Liver (tissue), 9 donors: ENCODE results near the gene PTPN14. TPM values are rescaled to one million over a fixed set of nuclear protein-coding genes. Genes with fewer than 3 reads are reported as not detected.

Source experiments
- DNase-seq: peaks from one replicate; pipeline ENCODE4 v3.0.0-alpha.2; 2017; ENCODE audit warnings: low spot score
- H3K27ac ChIP-seq, 2 donors: one replicate each; pipeline ENCODE4 v1.7.0; 2013; ENCODE audit warnings: inconsistent platforms in 2 of 2, low read length in 2 of 2, control low read depth in 1 of 2, low read depth in 1 of 2, mild to moderate bottlenecking in 1 of 2
- H3K27me3 ChIP-seq, 4 donors: one replicate each; pipeline versions ENCODE4 v1.6.1 to v1.7.0; 2013; ENCODE audit warnings: low read length in 3 of 4, inconsistent platforms in 1 of 4, mild to moderate bottlenecking in 1 of 4, moderate library complexity in 1 of 4; ENCODE audit not compliant: control insufficient read depth in 4 of 4, insufficient read depth in 4 of 4
- H3K36me3 ChIP-seq, 4 donors: one replicate each; pipeline versions ENCODE4 v1.6.1 to v1.7.0; 2013; ENCODE audit warnings: low read length in 3 of 4, mild to moderate bottlenecking in 3 of 4, low read depth in 1 of 4, moderate library complexity in 1 of 4; ENCODE audit not compliant: control insufficient read depth in 4 of 4, insufficient read depth in 3 of 4
- H3K4me1 ChIP-seq, 4 donors: one replicate each; pipeline versions ENCODE4 v1.6.1 to v1.7.0; 2013; ENCODE audit warnings: low read length in 3 of 4, mild to moderate bottlenecking in 3 of 4, moderate library complexity in 1 of 4; ENCODE audit not compliant: control insufficient read depth in 4 of 4, insufficient read depth in 4 of 4
- H3K4me3 ChIP-seq, 3 donors: one replicate each; pipeline versions ENCODE4 v1.6.1 to v1.7.0; 2013; ENCODE audit warnings: low read length in 3 of 3, control low read depth in 1 of 3, low read depth in 1 of 3, mild to moderate bottlenecking in 1 of 3
- H3K9ac ChIP-seq, 2 donors: one replicate each; pipeline ENCODE4 v1.7.0; 2013; ENCODE audit warnings: low read length in 2 of 2, mild to moderate bottlenecking in 2 of 2, moderate library complexity in 2 of 2, control low read depth in 1 of 2, low read depth in 1 of 2
- H3K9me3 ChIP-seq, 4 donors: one replicate each; pipeline versions ENCODE4 v1.6.1 to v1.7.0; 2013; ENCODE audit warnings: low read length in 3 of 4; ENCODE audit not compliant: control insufficient read depth in 4 of 4
- EGR1 ChIP-seq, 2 donors: IDR thresholded peaks; 2 replicates each; pipeline ENCODE4 v1.6.1; 2016 to 2018; ENCODE audit warnings: antibody characterized with exemption in 2 of 2, low read depth in 2 of 2
- FOXA1 ChIP-seq: IDR thresholded peaks from 2 replicates; pipeline ENCODE4 v1.6.1; 2016; ENCODE audit warnings: antibody characterized with exemption
- FOXA2 ChIP-seq: IDR thresholded peaks from 2 replicates; pipeline ENCODE4 v1.6.1; 2016; ENCODE audit warnings: antibody characterized with exemption
- GABPA ChIP-seq, 2 donors: IDR thresholded peaks in 1 of 2; conservative IDR thresholded peaks in 1 of 2; 2 replicates each; pipeline ENCODE4 v1.6.1; 2016; ENCODE audit warnings: antibody characterized with exemption in 2 of 2, mild to moderate bottlenecking in 1 of 2, moderate library complexity in 1 of 2
- HNF4A ChIP-seq, 2 donors: conservative IDR thresholded peaks; 2 replicates each; pipeline ENCODE4 v1.6.1; 2016; ENCODE audit warnings: antibody characterized with exemption in 2 of 2, mild to moderate bottlenecking in 2 of 2
- HNF4G ChIP-seq: IDR thresholded peaks from 2 replicates; pipeline ENCODE4 v1.6.1; 2016; ENCODE audit warnings: antibody characterized with exemption
- JUND ChIP-seq, 2 donors: IDR thresholded peaks; 2 replicates each; pipeline ENCODE4 v1.6.1; 2016; ENCODE audit warnings: antibody characterized with exemption in 2 of 2
- MAX ChIP-seq: IDR thresholded peaks from 2 replicates; pipeline ENCODE4 v1.6.1; 2016; ENCODE audit warnings: antibody characterized with exemption
- NR2F2 ChIP-seq: IDR thresholded peaks from 2 replicates; pipeline ENCODE4 v1.6.1; 2016; ENCODE audit warnings: antibody characterized with exemption
- RAD21 ChIP-seq, 2 donors: IDR thresholded peaks; 2 replicates each; pipeline ENCODE4 v1.6.1; 2016; ENCODE audit warnings: antibody characterized with exemption in 2 of 2, mild to moderate bottlenecking in 2 of 2
- RXRA ChIP-seq, 2 donors: IDR thresholded peaks; 2 replicates each; pipeline ENCODE4 v1.6.1; 2017 to 2018; ENCODE audit warnings: antibody characterized with exemption in 2 of 2, mild to moderate bottlenecking in 1 of 2
- SP1 ChIP-seq: IDR thresholded peaks from 2 replicates; pipeline ENCODE4 v1.6.1; 2018; ENCODE audit warnings: antibody characterized with exemption, mild to moderate bottlenecking
- TAF1 ChIP-seq: conservative IDR thresholded peaks from 2 replicates; pipeline ENCODE4 v1.6.1; 2016; ENCODE audit warnings: antibody characterized with exemption, mild to moderate bottlenecking
- YY1 ChIP-seq: IDR thresholded peaks from 2 replicates; pipeline ENCODE4 v1.6.1; 2016; ENCODE audit warnings: antibody characterized with exemption, mild to moderate bottlenecking
- ZBTB33 ChIP-seq: IDR thresholded peaks from 2 replicates; pipeline ENCODE4 v1.6.1; 2016; ENCODE audit warnings: antibody characterized with exemption
- WGBS: extraction: QIAGEN DNeasy Blood & Tissue Kit; methylation state at CpG from one replicate; pipeline ENCODE4 v1.1.7; 2013; 5-methylcytosine and 5-hydroxymethylcytosine counted together
- polyA plus RNA-seq, 2 donors: library from polyadenylated mRNA; stranded (reverse) in 1 of 2; unstranded in 1 of 2; fragments of 200-250 nt in 1 of 2; fragments of >200 nt in 1 of 2; fragmentation: Nextera tagmentation in 1 of 2; extraction: Ambion mirVana in 1 of 2; gene quantifications; one replicate each; pipeline versions ENCODE4 v1.2.1 to v1.2.3, GENCODE V29; 2013 to 2015
- total RNA-seq, 2 donors: library from RNA; depleted of rRNA; stranded (reverse); fragments of >200 nt; gene quantifications; one replicate each; pipeline ENCODE4 v1.2.3, GENCODE V29; 2014
- TF ChIP-seq, protein P1 (sequence below): IDR thresholded peaks from 2 replicates; pipeline ENCODE4 v1.6.1; 2016; ENCODE audit warnings: antibody characterized with exemption
- TF ChIP-seq, protein P2 (sequence below): fragments of 150-350 bp; IDR thresholded peaks from 2 replicates; pipeline ENCODE4 v1.5.1; 2017; ENCODE audit warnings: improper control_type of control experiment, low read depth, low read length; ENCODE audit not compliant: missing input control
- TF ChIP-seq, protein P3 (sequence below): IDR thresholded peaks from 2 replicates; pipeline ENCODE4 v1.6.1; 2016; ENCODE audit warnings: antibody characterized with exemption, mild to moderate bottlenecking
- donor health status: healthy.
- donor health status: healthy.
- donor health status: healthy.
- donor health status: healthy.
- donor health status: healthy.

PTPN14 gene
- total and polyA plus RNA-seq, 4 donors: 0.54 to 3.2 (median 1.5) TPM

- no peak for DNase-seq
- Histone ChIP-seq H3K27ac (no peak overlapping the region), H3K4me1 (no peaks in the 10 kb centered on the region), H3K9ac (no peak overlapping the region), H3K9me3 (no peaks in the 10 kb centered on the region), H3K27me3 (peaks cover 0 to 5% (median 0%) of the 10 kb centered on the region in 4 donors), H3K4me3 (no peak overlapping the region), H3K36me3 (no peaks in the 10 kb centered on the region)
- no peak for TF ChIP-seq MAX
- TF ChIP-seq HNF4G: no peak
- TF ChIP-seq, protein P1, sequence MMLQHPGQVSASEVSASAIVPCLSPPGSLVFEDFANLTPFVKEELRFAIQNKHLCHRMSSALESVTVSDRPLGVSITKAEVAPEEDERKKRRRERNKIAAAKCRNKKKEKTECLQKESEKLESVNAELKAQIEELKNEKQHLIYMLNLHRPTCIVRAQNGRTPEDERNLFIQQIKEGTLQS: no peak
- TF ChIP-seq HNF4A (conservative IDR thresholded peaks at IDR 0.05): no peak
- no peak for TF ChIP-seq TAF1
- WGBS: 89% methylated on average over 11 of the region's 11 CpGs
Measured at GRCh38 chr1:214542275-214543199, 8.9 kb downstream of the PTPN14 start.

- Histone ChIP-seq H3K4me1 (no peaks in the 10 kb centered on the region), H3K9me3 (no peaks in the 10 kb centered on the region)
Measured at GRCh38 chr1:214541693-214542092, 9.7 kb downstream of the PTPN14 start.

More at GRCh38 chr1:214541693-214542092, 9.7 kb downstream of the PTPN14 start:
- DNase-seq: no peak
- 81% methylated on average over 2 of the region's 2 CpGs for WGBS
- H3K27me3 ChIP-seq: peaks cover 0 to 5% (median 0%) of the 10 kb centered on the region in 4 donors
- no peaks in the 10 kb centered on the region for H3K36me3 ChIP-seq
- H3K4me3 ChIP-seq: no peak overlapping the region
- no peak overlapping the region for H3K9ac ChIP-seq
- H3K27ac ChIP-seq: no peak overlapping the region
- TF ChIP-seq ZBTB33: no peak
- no peak for TF ChIP-seq JUND (IDR thresholded peaks at IDR 0.05)
- TF ChIP-seq, protein P2, sequence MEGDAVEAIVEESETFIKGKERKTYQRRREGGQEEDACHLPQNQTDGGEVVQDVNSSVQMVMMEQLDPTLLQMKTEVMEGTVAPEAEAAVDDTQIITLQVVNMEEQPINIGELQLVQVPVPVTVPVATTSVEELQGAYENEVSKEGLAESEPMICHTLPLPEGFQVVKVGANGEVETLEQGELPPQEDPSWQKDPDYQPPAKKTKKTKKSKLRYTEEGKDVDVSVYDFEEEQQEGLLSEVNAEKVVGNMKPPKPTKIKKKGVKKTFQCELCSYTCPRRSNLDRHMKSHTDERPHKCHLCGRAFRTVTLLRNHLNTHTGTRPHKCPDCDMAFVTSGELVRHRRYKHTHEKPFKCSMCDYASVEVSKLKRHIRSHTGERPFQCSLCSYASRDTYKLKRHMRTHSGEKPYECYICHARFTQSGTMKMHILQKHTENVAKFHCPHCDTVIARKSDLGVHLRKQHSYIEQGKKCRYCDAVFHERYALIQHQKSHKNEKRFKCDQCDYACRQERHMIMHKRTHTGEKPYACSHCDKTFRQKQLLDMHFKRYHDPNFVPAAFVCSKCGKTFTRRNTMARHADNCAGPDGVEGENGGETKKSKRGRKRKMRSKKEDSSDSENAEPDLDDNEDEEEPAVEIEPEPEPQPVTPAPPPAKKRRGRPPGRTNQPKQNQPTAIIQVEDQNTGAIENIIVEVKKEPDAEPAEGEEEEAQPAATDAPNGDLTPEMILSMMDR: no peak
- no peak for TF ChIP-seq HNF4A (conservative IDR thresholded peaks at IDR 0.05)
- TF ChIP-seq, protein P3, sequence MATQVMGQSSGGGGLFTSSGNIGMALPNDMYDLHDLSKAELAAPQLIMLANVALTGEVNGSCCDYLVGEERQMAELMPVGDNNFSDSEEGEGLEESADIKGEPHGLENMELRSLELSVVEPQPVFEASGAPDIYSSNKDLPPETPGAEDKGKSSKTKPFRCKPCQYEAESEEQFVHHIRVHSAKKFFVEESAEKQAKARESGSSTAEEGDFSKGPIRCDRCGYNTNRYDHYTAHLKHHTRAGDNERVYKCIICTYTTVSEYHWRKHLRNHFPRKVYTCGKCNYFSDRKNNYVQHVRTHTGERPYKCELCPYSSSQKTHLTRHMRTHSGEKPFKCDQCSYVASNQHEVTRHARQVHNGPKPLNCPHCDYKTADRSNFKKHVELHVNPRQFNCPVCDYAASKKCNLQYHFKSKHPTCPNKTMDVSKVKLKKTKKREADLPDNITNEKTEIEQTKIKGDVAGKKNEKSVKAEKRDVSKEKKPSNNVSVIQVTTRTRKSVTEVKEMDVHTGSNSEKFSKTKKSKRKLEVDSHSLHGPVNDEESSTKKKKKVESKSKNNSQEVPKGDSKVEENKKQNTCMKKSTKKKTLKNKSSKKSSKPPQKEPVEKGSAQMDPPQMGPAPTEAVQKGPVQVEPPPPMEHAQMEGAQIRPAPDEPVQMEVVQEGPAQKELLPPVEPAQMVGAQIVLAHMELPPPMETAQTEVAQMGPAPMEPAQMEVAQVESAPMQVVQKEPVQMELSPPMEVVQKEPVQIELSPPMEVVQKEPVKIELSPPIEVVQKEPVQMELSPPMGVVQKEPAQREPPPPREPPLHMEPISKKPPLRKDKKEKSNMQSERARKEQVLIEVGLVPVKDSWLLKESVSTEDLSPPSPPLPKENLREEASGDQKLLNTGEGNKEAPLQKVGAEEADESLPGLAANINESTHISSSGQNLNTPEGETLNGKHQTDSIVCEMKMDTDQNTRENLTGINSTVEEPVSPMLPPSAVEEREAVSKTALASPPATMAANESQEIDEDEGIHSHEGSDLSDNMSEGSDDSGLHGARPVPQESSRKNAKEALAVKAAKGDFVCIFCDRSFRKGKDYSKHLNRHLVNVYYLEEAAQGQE: no peak
- no peak for TF ChIP-seq TAF1
- TF ChIP-seq NR2F2: no peak
- TF ChIP-seq MAX: no peak
- TF ChIP-seq GABPA (IDR thresholded peaks at IDR 0.05 in 1 of 2, conservative IDR thresholded peaks at IDR 0.05 in 1 of 2): no peak
- no peak for TF ChIP-seq FOXA1
- TF ChIP-seq, protein P1: no peak
- TF ChIP-seq RAD21 (IDR thresholded peaks at IDR 0.05): no peak
- TF ChIP-seq YY1: no peak
- TF ChIP-seq EGR1 (IDR thresholded peaks at IDR 0.05; ENCODE audit: low read depth in 2 of 2): no peak
- TF ChIP-seq HNF4G: no peak
- no peak for TF ChIP-seq FOXA2
- TF ChIP-seq SP1: no peak
- no peak for TF ChIP-seq RXRA (IDR thresholded peaks at IDR 0.05)
